Activated naive CD4-positive, alpha-beta T cell treated with anti-CD3 and anti-CD28 coated beads, Interleukin-2, amount 50 U/mL, for 72 hours (primary cell): Measurements from ENCODE around the gene ONECUT1. TPM values are rescaled to one million over a fixed set of nuclear protein-coding genes. Genes with fewer than 3 reads are reported as not detected.

Experiments
- ATAC-seq, 2 donors: fragments of 150-1000 bp; cut with Tn5 transposase; 2 replicates each; pipeline ENCODE4 v1.10.0; 2021; ENCODE audit warnings: mild to moderate bottlenecking in 2 of 2, moderate library complexity in 2 of 2
- DNase-seq, 2 donors: peaks; one replicate each; pipeline ENCODE4 v3.0.0; 2021 to 2022; ENCODE audit warnings: low spot score in 2 of 2
- H3K27ac Mint-ChIP-seq, 2 donors: one replicate each; pipeline ENCODE4 v1.8.0; 2022; ENCODE audit warnings: mild to moderate bottlenecking in 2 of 2, mixed read lengths in 2 of 2
- H3K36me3 Mint-ChIP-seq, 2 donors: one replicate each; pipeline ENCODE4 v1.8.0; 2022; ENCODE audit warnings: mixed read lengths in 2 of 2
- H3K9me3 Mint-ChIP-seq, 2 donors: one replicate each; pipeline ENCODE4 v1.8.0; 2022; ENCODE audit warnings: mixed read lengths in 2 of 2
- total RNA-seq, 2 donors: library from RNA; stranded (reverse); gene quantifications; one replicate each; pipeline ENCODE4 v1.2.3, GENCODE V29; 2022

ONECUT1 gene
- total RNA-seq, 2 donors from 2014 or later: not detected

GRCh38 chr15:52788099-52788986 is 1.8 kb downstream of the ONECUT1 start:
- DNase-seq: no peak
- ATAC-seq: no peak
- Mint-ChIP-seq H3K36me3 (peaks cover 0 to 7% of the 10 kb centered on the region in 2 donors), H3K9me3 (no peaks in the 10 kb centered on the region), H3K27ac (peak overlapping the region in 1 of 2 donors; percentile 65)

GRCh38 chr15:52787549-52788098 is 2.5 kb downstream of the ONECUT1 start:
- Mint-ChIP-seq H3K9me3 (no peaks in the 10 kb centered on the region), H3K27ac (peak overlapping the region in 1 of 2 donors; percentile 65), H3K36me3 (peaks cover 0 to 12% of the 10 kb centered on the region in 2 donors)
- DNase-seq (no peak), ATAC-seq (no peak)

GRCh38 chr15:52787123-52787503 is 3.0 kb downstream of the ONECUT1 start:
- peaks cover 0 to 12% of the 10 kb centered on the region in 2 donors for H3K36me3 Mint-ChIP-seq
- no peak for DNase-seq
- no peak overlapping the region for H3K27ac Mint-ChIP-seq
- ATAC-seq: no peak
- no peaks in the 10 kb centered on the region for H3K9me3 Mint-ChIP-seq

GRCh38 chr15:52786436-52787122 is 3.6 kb downstream of the ONECUT1 start:
- Mint-ChIP-seq H3K36me3 (peaks cover 0 to 12% of the 10 kb centered on the region in 2 donors), H3K9me3 (no peaks in the 10 kb centered on the region), H3K27ac (no peak overlapping the region)
- DNase-seq (no peak), ATAC-seq (no peak)

GRCh38 chr15:52785672-52786406 is 4.3 kb downstream of the ONECUT1 start:
- ATAC-seq: no peak
- no peak overlapping the region for H3K27ac Mint-ChIP-seq
- no peaks in the 10 kb centered on the region for H3K9me3 Mint-ChIP-seq
- peaks cover 0 to 12% of the 10 kb centered on the region in 2 donors for H3K36me3 Mint-ChIP-seq
- DNase-seq: no peak

GRCh38 chr15:52784799-52785671 is 5.1 kb downstream of the ONECUT1 start:
- ATAC-seq (no peak), DNase-seq (no peak)
- no peaks in the 10 kb centered on the region for H3K9me3 Mint-ChIP-seq
- H3K36me3 Mint-ChIP-seq: peaks cover 0 to 12% of the 10 kb centered on the region in 2 donors
- H3K27ac Mint-ChIP-seq: no peak overlapping the region

- DNase-seq (no peak), ATAC-seq (peak in 1 of 2 donors; percentile 56)
- peaks cover 0 to 12% of the 10 kb centered on the region in 2 donors for H3K36me3 Mint-ChIP-seq
- no peak overlapping the region for H3K27ac Mint-ChIP-seq
- H3K9me3 Mint-ChIP-seq: no peaks in the 10 kb centered on the region
These were observed 6.0 kb downstream of the ONECUT1 start for GRCh38 chr15:52783929-52784798.

GRCh38 chr15:52783191-52783829 is 6.8 kb downstream of the ONECUT1 start:
- H3K27ac Mint-ChIP-seq: no peak overlapping the region

GRCh38 chr15:52782514-52782913 is 7.6 kb downstream of the ONECUT1 start:
- DNase-seq (no peak), ATAC-seq (no peak)
- Mint-ChIP-seq H3K9me3 (no peaks in the 10 kb centered on the region), H3K27ac (no peak overlapping the region), H3K36me3 (peaks cover 0 to 12% of the 10 kb centered on the region in 2 donors)

More at GRCh38 chr15:52783191-52783829, 6.8 kb downstream of the ONECUT1 start:
- Mint-ChIP-seq H3K36me3 (peaks cover 0 to 12% of the 10 kb centered on the region in 2 donors), H3K9me3 (no peaks in the 10 kb centered on the region)
- no peak for DNase-seq
- no peak for ATAC-seq

GRCh38 chr15:52780172-52780980 is 9.8 kb downstream of the ONECUT1 start:
- no peak overlapping the region for H3K27ac Mint-ChIP-seq

GRCh38 chr15:52778457-52778856 is 11.7 kb downstream of the ONECUT1 start:
- H3K9me3 Mint-ChIP-seq: no peaks in the 10 kb centered on the region
- H3K36me3 Mint-ChIP-seq: peaks cover 0 to 6% of the 10 kb centered on the region in 2 donors
- DNase-seq (no peak), ATAC-seq (no peak)
- no peak overlapping the region for H3K27ac Mint-ChIP-seq

More at GRCh38 chr15:52780172-52780980, 9.8 kb downstream of the ONECUT1 start:
- DNase-seq: peak in 1 of 2 donors; percentile 71
- Mint-ChIP-seq H3K36me3 (peaks cover 0 to 8% of the 10 kb centered on the region in 2 donors), H3K9me3 (no peaks in the 10 kb centered on the region)
- ATAC-seq: peak; percentile 46 to 66

- Mint-ChIP-seq H3K27ac (no peak overlapping the region), H3K9me3 (no peaks in the 10 kb centered on the region), H3K36me3 (no peaks in the 10 kb centered on the region)
- DNase-seq: no peak
- ATAC-seq: no peak
These were observed 17.4 kb downstream of the ONECUT1 start for GRCh38 chr15:52772766-52773165.

GRCh38 chr15:52765785-52766184 is 24.4 kb downstream of the ONECUT1 start:
- no peak for DNase-seq
- H3K36me3 Mint-ChIP-seq: no peaks in the 10 kb centered on the region
- no peaks in the 10 kb centered on the region for H3K9me3 Mint-ChIP-seq
- no peak for ATAC-seq
- no peak overlapping the region for H3K27ac Mint-ChIP-seq

GRCh38 chr15:52764731-52765130 is 25.4 kb downstream of the ONECUT1 start:
- no peak overlapping the region for H3K27ac Mint-ChIP-seq
- H3K9me3 Mint-ChIP-seq: no peaks in the 10 kb centered on the region
- no peaks in the 10 kb centered on the region for H3K36me3 Mint-ChIP-seq
- ATAC-seq: no peak
- no peak for DNase-seq
